Cardiac fibroblast (primary cell): Measurements from ENCODE around the gene RPL6.

ENCODE experiments used
- DNase-seq, 2 donors: peaks; one replicate each; pipeline versions ENCODE4 v3.0.0 to v3.0.0-alpha.2; 2010; ENCODE audit warnings: low read depth in 2 of 2
- H3K4me3 ChIP-seq, 2 donors: replicated peaks in 1 of 2; 1 replicate in 1 of 2; 2 replicates in 1 of 2; pipeline ENCODE4 v1.5.1; 2011; ENCODE audit warnings: low read depth in 2 of 2, low read length in 2 of 2, mild to moderate bottlenecking in 2 of 2, moderate library complexity in 1 of 2
- CTCF ChIP-seq: IDR thresholded peaks from one replicate; pipeline ENCODE4 v1.5.1; 2011; ENCODE audit warnings: low read depth, mild to moderate bottlenecking, low read length, inconsistent platforms

RPL6 gene

GRCh38 chr12:112427760-112428159 is 18.4 kb upstream of the RPL6 start:
- no peak for TF ChIP-seq CTCF
- no peak overlapping the region for H3K4me3 ChIP-seq

GRCh38 chr12:112425582-112426382 is 16.4 kb upstream of the RPL6 start:
- TF ChIP-seq CTCF = no peak
- no peak for DNase-seq
- H3K4me3 ChIP-seq = no peak overlapping the region

More at GRCh38 chr12:112427760-112428159, 18.4 kb upstream of the RPL6 start:
- DNase-seq = no peak

DNA sequence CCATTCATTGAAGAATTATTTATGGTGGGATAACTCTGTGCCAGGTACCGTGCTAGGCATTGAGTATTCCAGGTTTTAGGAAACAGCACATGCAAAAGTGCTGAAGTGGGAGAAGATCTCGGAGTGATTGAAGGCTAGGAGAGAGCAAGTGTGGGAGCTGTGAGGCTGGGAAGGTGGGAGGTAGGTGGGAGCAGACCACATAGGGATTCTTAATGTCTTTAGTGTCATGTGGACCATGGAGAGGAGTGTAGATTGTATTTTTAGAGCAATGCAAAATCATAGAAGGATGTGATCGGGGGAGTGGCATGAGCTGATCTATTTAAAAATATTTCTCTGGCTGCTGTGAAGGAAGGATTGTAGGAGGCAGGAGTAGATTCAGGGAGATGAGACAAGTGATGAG is 14.7 kb upstream of the RPL6 start:
- no peak for DNase-seq
- no peak overlapping the region for H3K4me3 ChIP-seq
- TF ChIP-seq CTCF = no peak

DNA sequence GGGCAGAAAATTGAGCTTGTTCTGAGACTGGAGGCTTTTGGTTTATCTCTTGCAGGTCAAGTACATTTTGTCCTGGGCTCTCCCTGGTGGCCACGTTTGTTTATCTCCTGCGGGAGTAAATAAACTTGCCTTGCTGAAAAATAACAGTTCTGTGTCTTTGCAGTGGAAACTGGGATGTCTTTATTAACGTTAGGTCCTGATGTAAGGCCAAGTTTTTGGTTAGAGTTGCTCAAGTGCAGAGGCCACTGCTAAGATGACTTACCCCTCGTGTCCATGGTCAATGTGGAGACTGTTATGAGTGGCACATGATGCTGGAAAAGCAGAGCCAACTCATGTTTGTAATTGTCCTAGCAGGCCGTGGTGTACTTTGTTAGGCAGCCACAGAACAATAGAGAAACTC is 13.1 kb upstream of the RPL6 start:
- H3K4me3 ChIP-seq = no peak overlapping the region
- peak; percentile 29 to 49 for DNase-seq
- no peak for TF ChIP-seq CTCF

GRCh38 chr12:112421363-112421762 is 12.0 kb upstream of the RPL6 start:
- DNase-seq = no peak
- no peak for TF ChIP-seq CTCF
- H3K4me3 ChIP-seq = no peak overlapping the region

DNA sequence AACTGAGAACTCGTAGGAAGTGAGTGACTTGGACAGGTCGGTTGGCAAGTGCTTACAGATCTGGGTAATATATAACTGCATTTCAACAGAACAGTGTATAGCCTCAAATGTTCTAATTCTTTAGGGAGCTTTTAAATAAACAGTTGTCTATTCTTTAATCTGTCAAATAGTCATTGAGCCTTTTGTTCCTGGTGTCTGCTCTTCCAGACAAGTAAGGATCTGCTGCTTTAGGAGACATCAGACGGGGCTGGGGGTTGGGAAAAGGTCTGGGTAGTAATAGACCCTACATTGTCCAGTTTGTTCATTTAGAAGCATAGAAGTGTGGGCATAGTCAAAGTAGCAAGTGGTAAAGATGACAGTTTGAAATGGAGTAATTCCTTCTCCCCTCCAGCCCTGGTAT is 11.3 kb upstream of the RPL6 start:
- no peak overlapping the region for H3K4me3 ChIP-seq
- no peak for DNase-seq
- no peak for TF ChIP-seq CTCF
